HK-2 (cell line): ENCODE data around the gene SLC6A19.
"Not testable (repeated sequence)": the region's sequence is repeated elsewhere in the genome, so short reads cannot be mapped to it uniquely, and the experiment has no call there.

Experiments
- DNase-seq: peaks from one replicate; pipeline ENCODE4 v3.0.0-alpha.2; 2018; ENCODE audit not compliant: unreplicated experiment

The SLC6A19 gene

DNA sequence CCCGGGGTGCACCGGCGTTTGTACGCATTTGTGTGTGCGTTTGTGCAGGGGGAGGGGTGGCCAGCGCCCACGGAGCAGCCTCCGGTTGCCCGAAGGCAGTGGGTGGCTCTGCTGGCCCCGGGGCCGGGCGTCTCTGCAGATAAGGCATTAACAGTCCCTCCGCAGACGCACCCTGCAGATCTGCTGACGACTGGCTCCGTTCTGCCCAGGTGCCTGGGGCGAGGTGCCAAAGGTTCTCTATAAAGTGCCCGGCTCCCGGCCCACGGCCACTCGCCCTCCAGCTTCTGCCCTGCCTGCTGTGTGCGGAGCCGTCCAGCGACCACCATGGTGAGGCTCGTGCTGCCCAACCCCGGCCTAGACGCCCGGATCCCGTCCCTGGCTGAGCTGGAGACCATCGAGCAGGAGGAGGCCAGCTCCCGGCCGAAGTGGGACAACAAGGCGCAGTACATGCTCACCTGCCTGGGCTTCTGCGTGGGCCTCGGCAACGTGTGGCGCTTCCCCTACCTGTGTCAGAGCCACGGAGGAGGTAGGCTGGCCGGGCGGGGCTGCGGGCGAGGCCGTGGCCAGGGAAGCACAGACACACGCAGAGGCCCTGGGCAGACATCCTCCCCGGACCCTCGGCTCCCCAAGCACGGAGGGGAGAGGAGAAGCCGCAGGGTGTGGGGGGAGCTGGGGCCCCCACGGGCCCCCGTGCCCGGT lies at the start of gene SLC6A19:
SLC6A19 (plus strand) TSS at position 269 of the 699 bp plus-strand sequence; CDS start at position 325, 56 bp downstream.
- DNase-seq, result no peak

- no peak for DNase-seq
Observed at GRCh38 chr5:1152156-1152555, 49.2 kb upstream of the SLC6A19 start.

DNA sequence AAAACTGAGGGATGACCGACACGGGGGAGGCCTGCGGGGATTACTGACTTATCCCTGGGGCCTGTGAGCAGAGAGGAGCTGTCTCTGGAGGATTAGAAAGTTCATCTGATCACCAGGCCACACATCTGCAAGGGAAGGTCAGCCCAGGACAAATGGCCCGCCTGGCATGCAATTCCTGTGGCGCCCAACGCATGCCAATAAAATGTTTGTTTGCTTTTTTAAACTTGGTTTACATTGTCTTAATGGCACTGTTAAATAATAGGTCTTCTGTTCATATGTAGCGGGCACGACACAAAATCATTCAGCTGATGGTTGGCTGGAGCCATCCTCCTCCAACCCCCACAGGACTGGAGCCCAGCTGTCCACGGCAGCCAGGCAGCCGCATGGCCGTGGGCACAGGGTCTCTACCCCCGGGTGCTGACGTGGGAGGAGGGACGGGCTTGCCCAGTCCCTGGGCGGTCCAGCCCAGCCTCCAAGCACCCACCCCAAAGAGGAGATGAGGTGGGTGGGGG lies 48.6 kb upstream of the SLC6A19 start:
- no peak for DNase-seq

GRCh38 chr5:1153428-1153827 lies 48.0 kb upstream of the SLC6A19 start:
- no peak for DNase-seq

- no peak for DNase-seq
Observed at GRCh38 chr5:1155191-1156032, 46.0 kb upstream of the SLC6A19 start.

DNA sequence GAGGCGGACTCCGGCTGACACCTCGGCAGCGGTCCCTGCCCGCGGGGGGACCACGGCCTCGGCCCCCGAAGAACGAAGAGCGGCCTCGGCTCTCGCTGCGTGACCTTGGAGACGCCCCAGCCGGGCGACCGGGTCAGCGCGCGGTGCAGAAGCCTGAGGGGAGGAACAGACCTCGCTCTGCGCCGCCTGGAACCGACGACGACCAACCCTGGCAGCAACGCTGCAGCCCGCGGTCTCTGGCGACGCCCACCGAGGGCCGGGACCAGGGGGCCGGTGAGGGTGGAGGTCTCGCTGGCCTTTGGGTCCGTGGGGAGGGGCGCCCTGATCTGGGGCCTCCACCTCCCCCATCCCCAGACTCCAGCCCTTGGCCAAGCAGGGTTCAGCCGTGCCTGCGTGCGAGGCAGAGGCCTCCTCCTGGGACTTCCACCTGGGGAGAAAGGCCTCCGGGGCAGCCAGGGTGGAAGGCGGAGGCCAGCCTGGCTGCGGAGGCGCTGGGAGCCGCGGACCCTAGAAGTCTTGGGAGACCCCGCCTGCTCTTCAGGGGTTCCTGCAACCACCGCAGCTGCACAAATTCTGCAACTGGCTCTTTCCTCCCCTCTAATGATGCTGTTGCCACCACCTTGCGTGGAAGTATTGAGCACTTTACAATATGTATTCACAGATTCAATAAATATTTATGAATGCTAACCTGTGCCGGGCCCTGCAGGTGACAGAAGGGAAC lies 45.2 kb upstream of the SLC6A19 start:
- no peak for DNase-seq

DNA sequence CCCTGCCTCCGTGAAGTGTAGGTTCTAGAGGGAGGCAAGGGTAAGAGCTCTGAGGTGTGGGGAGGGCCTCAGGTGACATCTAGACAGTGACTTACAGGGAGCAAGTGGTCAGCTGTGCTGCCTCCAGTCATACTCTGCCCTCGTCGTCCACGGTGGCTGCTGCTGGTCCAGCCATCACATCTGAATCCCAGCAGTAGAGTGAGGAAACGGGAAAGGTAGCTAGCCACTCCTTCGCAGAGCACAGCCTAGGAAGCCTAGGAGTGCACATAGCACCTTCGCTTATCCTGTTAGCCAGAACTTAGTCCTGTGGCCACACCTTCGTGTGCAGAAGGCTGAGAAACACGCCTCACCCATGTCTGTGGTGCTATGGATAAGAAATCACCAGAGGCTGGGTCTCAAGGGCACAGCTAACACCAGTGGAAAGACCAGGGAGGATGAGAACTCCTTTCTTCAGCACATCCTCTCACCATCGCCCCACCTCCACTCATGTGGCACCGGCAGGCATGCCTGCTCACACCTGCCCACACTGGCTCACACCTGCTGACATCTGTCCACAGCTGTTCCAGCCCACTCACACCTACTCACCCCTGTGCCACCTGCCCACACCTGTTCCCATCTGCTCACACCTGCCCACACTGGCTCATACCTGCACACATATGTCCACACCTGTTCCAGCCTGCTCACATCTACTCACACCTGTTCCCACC lies 44.5 kb upstream of the SLC6A19 start:
- no peak for DNase-seq

DNA sequence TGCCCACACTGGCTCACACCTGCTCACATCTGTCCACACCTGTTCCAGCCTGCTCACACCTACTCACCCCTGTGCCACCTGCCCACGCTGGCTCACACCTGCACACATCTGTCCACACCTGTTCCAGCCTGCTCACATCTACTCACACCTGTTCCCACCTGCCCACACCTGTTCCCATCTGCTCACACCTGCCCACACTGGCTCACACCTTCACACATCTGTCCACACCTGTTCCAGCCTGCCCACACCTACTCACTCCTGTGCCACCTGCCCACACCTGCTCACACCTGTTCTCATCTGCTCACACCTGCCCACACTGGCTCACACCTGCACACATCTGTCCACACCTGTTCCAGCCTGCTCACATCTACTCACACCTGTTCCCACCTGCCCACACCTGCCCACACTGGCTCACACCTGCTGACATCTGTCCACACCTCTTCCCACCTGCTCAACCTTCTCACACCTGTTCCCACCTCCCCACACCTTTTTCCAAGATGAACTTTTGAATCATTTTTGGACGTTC lies 43.9 kb upstream of the SLC6A19 start:
- not testable (repeated sequence) for DNase-seq

DNA sequence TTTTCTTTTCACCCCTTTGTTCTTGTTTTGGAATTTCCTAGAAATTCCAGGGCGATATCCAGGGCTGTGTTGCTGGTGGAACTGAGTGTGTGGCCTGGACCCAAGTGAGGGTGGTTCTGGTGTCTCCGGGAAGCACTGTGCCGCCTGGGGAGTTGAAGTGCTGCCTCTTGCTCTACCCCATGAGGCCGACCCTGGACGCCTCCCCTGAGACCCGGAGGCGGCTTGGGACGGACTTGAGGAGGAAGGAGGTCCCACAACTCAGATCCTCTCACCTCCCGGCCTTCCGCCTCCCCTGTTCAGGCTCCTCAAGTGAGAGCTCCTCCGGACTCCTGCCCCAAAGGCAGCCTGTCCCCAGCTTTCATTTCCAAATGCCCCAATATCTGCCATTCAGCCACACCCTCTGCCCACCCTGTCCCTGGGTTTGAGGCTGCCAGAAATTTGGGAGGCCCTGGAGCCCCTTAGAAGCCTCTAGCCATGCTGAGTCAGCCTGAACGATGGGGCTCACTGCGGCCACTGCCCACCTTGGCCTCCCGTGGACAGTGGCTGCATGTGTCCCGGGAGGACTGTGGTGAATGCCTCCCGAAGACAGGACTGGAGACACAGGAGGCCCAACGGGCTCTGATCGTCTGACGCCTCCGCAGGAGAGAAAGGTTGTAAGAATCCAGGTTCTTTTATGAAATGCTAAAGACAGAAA lies 42.6 kb upstream of the SLC6A19 start:
- DNase-seq, result no peak

GRCh38 chr5:1159341-1159675 lies 42.1 kb upstream of the SLC6A19 start:
- DNase-seq, result no peak

DNA sequence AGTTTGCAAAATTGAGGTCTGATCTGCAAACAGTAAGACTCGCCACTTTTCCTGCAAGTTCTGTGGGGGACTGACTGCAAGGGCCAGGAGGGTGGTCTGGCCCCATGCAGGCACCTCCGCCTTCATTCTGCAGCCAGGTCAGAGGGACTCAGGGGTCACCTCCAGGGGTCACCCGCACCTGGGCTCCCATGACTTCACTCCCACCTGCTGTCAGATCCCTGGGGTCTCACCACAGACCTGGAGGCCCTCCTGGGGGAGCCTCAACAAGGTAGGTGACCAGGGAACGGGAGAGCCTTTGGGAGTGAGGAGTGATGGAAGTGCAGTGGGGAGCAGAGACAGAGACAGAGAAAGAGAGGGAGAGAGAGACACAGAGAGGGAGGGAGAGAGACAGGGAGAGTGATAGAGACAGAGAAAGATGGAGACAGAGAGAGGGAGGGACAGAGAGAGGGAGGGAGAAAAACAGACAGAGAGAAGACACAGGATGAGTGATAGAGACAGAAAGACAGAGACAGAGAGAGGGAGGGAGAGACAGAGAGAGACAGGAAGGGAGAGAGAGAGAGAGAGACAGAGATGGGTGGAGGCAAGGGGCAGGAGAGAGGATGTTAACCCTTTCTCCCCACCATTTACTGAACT lies 41.5 kb upstream of the SLC6A19 start:
- DNase-seq, result no peak

- DNase-seq, result no peak
Observed at GRCh38 chr5:1161108-1161832, 40.1 kb upstream of the SLC6A19 start.

DNA sequence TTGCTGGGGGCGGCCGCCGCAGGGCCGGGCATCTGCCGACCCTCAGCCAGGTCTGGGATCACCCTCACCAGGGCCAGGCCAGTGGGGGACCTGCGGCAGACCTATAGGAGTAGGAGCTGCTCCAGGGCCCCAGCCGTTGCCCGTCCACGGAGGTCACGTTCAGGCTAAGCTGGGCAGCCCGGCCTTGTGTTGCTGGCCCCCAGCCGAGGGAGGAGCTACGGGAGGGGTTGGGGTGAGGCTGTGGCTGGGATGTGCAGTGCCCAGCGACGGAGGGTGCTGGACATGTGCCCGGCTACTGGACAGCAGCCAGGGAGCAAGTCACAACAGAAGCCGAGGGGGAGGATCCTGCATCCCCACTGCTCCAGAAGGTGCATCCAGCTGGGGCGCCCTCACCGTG lies 39.6 kb upstream of the SLC6A19 start:
- no peak for DNase-seq

DNA sequence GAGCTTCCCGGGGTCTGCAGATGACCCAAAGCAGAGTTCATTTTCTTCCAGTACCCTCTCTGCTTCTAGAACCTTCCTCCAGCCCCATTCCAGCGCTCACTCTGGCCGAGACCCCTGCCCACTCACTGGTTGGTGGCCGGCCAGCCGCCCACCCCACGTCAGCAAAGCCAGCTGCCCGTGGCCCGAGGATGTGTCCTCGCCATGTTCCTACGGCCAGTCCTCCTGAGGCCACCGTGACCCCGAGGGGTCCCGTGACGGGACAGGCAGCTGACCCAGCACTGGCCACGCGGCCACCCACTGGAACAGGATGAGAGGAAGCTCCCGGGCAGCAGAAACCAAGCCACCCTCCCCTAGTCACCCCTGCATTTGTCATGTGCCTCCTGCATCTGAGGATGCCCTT lies 39.1 kb upstream of the SLC6A19 start:
- no peak for DNase-seq

GRCh38 chr5:1162751-1163150 lies 38.6 kb upstream of the SLC6A19 start:
- DNase-seq, result no peak

GRCh38 chr5:1163366-1163765 lies 38.0 kb upstream of the SLC6A19 start:
- DNase-seq, result no peak

GRCh38 chr5:1163879-1164278 lies 37.5 kb upstream of the SLC6A19 start:
- DNase-seq, result no peak

DNA sequence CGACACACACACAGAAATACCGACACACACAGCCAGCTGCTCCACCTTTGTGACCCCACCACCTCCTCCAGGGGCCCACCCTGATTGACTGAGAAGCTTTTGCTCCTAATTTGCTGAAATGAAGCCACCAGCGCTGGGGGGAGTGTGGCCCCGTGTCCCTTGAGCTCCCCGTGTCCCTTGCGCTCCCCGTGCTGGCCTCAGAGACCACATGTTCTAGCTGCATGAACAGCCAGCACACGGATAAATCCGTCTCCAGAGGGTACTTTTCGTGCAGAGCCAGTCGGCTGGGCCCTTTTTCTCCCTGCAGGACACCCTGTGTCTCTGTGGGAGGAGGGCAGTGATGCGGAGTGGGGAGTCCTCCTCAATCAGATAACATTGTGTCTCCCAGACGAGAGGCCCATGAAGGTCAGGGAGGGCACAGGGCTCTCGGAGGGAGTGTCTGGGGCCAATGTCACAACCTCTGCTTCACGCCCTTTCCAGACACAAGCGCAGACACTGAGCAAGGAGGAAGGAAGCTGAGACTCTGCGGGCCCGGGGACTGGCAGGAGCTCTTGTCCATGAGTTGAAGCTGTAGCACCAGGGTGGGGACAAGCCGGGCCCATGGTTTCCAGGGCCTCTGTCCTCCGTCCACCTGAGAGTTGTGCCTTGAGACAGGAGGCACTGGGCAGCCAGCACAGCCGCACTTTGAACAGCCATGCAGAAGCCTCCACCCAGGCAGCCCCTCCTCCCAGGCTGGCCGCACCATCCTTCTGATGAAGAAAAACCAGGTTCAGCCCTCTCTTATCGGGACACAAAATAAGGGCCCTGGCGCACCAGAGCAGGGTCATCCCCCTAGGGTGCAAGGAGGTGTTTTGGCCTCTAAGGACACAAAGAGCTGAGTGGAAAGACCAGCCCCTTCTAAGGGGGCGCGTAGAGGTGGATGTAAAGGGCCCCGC lies 36.4 kb upstream of the SLC6A19 start:
- DNase-seq, result no peak

GRCh38 chr5:1165864-1166263 lies 35.5 kb upstream of the SLC6A19 start:
- DNase-seq, result no peak
